ENCODE data around the gene NAP1L5.

- TF ChIP-seq CTCF (IDR thresholded peaks at IDR 0.05 in 4 of 5, conservative IDR thresholded peaks at IDR 0.05 in 1 of 5), result no peak
- TF ChIP-seq POLR2A (IDR thresholded peaks at IDR 0.05), result no peak
Observed at GRCh38 chr4:88732714-88733368, 35.2 kb upstream of the NAP1L5 start.
